HG03280 (cell line): ENCODE measurements around the gene STAU1.

ENCODE experiments used
- ATAC-seq: cut with Tn5 transposase; IDR thresholded peaks from one replicate; pipeline ENCODE4 v1.9.1; 2021; ENCODE audit warnings: mild to moderate bottlenecking, moderate library complexity; ENCODE audit not compliant: unreplicated experiment

The STAU1 gene

DNA sequence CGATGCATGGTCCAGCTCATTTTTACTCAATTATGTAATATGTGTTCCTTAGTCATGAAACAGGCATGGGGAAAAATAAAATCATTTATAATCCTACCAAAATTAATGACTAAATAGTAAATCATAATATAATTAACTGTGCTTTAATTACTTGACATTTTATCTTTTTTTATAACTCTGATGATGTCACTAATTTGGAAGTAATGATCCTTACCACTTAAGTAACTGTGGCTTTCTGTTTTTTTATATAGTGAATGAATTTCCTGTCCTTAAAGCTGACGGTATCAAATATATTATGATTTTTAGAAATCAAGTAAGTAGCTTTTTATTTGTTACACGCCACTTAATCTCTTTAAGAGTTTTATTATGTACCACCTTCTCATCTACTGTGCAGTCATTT is 109.8 kb downstream of the STAU1 start:
- no peak for ATAC-seq

DNA sequence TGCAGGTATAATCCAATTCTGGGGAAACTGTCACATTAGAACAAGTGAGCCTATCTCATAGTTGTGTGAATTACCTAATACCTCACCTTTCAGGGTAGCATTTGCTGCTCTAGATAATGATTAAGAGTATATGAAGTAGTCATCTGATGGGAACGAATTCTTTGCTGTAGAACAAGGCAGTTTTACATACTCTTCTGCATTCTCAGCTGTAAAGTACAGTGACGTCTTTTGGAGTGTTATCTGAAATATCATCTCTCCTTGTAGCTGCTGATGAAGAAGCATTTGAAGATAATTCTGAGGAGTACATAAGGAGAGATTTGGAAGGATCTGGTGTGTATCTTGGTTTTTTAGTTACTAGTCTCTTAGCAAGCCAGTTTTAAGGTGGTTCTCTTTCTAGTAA is 113.6 kb downstream of the STAU1 start:
- no peak for ATAC-seq
